CD4-positive, alpha-beta T cell treated with Interleukin-4 for 4 hours (primary cell): ENCODE data around the gene RPP21.
"Not testable (repeated sequence)": the region's sequence is repeated elsewhere in the genome, so short reads cannot be mapped to it uniquely, and the experiment has no call there.

Experiments used
- DNase-seq: peaks from one replicate; pipeline ENCODE4 v3.0.0-alpha.2; 2020

RPP21 gene

DNA sequence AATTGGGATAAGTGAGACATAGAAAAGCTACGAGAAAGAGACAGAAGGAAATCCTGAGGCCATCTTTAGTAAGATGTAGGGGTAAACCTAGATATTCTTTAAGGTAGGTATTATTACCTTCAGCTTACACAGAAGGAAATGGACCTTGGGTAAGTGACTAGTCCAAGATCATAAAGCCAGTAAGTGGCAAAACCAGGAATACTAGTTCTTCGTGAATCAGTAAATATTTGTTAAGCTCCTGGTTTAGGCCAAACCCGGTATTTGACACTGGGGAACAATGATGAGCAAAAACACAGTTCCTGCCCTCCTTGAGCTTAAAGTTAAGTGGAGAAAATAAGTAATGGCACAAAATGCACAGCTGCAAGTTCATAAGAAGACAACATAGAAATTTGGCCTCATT lies 13.0 kb upstream of the RPP21 start:
- no peak for DNase-seq

DNA sequence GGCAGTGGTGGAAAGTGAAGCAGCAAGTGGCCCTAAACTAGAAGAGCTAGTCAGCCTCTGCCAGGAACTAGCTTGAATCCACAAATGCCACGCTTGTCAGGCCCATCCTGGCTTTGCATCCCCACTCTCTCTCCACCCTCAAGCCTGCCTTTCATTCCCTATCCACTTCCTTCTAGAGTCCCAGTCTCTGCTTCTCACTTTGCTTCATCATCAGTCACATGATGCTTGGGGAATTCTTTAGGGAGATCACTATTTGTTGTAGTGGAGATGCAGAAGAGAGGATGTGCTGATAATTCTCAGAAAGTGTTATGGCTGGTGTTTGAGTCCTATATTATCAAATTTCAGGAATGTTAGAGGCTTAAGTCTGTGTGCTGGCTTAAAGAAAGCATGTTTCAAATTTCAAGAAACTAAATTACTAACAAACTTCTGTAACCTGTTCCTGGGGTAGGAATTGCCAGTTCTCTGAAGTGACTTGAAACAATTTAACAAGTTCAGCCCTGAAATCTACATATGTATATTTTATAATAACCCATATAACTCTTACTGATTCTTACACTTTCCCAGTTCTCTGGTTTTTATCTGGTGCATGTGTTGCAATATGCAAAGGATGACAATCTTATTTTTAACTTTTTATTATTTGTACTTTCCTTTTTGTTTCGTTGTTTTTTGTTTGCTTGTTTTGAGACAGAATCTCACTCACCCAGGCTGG lies 10.7 kb upstream of the RPP21 start:
- no peak for DNase-seq

DNA sequence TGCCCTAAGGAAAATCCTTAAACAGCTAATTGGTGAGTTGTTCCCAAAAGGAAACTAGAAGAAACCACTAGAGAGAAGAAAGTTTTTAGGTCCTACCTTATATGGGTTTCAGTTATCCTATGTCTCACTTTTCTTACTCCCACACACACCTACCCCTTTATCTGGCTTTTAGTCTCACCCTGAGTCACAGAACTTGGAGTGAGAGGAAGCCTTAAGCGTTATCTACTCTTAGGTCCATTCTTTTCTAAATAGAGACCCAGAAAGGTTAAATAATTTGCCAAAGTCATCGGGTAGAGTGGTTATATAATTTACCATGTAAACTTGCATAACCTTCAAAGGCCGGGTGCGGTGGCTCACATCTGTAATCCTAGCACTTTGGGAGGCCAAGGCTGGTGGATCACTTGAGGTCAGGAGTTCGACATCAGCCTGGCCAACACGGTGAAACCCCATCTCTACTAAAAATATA lies 4.3 kb upstream of the RPP21 start:
- no peak for DNase-seq

DNA sequence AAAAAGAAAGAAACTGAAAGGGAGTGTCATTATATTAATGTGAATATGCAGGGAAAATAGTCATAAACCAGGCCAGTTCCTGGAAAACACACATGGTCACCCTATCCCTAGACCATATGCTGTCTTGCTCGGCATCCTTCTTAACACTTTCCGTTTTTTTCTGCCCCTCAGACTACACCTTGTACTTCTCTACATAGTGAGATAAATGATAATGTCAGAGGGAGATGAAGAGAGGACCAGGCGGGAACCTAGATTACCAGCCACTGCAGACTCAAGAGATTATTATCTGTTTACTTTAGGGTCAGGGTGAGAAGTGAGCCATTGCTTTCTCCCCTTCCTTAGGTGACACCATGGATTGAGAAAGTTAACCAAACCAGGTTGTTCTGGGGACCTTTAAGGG lies 3.7 kb upstream of the RPP21 start:
- DNase-seq: no peak

DNA sequence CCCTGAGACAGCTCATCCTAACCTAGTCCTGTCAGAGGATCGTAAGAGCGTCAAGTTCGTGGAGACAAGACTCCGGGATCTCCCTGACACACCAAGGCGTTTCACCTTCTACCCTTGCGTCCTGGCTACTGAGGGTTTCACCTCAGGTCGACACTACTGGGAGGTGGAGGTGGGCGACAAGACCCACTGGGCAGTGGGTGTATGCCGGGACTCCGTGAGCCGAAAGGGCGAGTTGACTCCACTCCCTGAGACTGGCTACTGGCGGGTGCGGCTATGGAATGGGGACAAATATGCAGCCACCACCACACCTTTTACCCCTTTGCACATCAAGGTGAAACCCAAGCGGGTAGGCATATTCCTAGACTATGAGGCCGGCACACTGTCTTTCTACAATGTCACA lies 3.2 kb upstream of the RPP21 start:
- DNase-seq: no peak

DNA sequence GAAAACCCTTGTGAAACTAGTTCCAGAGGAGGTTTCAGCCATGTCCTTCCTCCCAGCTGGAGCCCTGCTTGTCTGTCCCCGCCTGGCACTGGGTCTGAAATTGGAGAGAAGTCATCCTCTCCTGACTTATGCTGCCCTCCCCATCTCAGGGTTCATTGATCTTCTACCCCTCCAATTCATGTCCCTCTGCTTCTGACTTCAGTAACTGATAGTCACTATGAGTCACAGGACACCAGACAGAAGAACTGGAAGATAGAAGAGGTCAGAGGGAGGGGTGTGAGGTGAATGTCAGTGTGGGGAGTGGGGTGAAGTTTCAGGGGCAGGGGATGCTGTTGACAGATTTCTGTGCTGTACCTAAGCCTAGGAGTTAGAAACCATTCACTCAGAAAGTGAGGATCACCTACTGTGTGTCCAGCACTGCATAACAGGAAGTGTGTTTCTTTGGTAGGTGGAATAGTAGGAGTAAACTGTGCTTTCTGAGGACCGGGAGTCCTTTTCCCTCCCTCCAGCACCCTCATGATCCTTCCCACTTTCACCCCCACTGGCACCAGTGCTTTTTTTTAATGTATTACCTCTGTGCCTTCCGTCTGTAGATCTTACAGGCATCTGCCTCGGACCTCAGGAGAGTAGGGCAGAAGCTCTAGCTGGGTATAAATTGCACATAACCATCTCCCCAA lies 627 bp upstream of the RPP21 start:
- no peak for DNase-seq

DNA sequence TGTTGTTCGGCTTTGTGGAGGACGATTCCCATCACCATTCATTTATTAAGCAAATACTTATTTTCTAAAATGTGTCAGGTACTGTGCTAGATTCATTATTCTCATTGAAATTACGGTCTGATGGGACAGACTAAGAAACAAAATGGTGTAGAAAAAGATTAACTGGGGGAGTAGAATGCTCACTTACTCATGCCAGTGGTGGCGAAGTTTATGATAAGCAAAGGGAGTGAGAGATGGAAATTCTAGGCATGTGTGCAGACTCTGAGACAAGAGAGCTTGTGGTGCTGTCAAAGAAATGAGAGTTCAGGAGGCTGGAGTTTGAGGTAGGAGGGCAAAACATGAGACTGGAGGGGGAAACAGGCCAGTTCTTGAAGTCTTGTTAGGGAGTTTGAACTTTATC lies 896 bp downstream of the RPP21 start:
- DNase-seq: no peak

DNA sequence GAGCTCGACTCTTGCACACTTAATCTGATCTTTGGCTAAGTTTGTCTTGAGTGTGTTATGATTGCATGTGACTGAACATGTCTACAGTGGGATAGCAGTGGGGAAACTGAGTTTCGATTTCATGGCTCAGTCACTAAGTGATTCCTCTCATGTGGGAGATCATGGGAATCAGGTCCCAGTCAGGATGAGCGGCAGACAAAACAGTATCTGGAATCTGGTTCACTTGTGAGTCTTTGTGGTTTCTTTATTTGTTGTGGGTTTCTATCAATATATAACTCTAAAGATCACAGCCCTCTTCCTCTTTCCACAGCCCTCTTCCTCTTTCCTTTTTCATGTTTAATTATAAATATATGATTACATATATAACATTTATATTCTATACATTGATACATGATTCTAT lies 4.0 kb downstream of the RPP21 start:
- no peak for DNase-seq

DNA sequence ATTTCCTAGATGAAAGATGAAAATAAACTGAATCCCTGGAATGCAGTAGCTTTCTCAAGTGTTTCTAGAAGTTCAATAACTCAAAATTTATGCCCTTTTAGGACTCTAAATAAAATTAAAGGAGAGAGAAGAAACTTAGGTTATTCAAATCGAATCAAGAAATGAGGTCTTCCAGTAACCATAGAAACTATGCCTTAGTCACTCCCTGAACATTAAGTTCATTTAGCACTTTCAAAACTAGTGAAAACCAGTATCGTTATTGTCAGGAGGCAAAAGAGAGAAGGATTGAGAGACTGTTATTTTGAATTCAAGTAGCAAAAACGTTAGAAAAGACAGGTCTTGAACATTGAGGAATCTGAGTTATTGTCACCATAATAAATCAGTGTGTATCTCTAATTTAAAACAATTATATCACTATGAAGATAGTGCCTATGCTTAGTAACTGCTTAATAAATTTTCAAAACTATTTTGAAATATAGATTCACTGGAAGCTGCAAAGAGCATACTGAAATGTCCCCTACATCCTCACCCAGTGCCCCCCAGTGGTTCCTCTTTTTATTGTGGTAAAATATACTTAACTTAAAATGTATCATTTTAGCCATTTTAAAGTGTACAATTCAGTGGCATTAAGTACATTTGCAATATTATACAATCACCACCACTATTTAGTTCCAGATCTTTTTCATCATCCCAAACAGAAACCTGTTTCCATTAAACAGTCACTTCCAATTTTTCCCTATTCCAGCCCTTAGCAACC lies 4.6 kb downstream of the RPP21 start:
- no peak for DNase-seq

DNA sequence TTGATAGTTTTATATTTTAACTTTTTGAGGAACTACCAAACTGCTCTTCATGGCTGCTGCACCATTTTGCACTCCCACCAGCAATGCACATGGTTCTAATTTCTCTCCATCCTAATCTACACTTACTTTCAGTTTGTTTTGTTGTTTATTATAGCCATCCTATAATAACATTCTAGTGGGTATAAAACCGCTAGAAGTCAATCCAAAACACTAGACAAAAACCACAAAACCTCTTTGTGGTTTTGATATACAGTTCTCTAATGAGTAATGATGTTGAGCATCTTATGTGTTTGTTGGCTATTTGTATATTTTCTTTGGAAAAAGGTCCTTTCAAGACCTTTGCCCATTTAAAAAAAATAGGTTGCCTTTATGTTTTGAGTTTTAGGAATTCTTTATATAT lies 5.6 kb downstream of the RPP21 start:
- no peak for DNase-seq

DNA sequence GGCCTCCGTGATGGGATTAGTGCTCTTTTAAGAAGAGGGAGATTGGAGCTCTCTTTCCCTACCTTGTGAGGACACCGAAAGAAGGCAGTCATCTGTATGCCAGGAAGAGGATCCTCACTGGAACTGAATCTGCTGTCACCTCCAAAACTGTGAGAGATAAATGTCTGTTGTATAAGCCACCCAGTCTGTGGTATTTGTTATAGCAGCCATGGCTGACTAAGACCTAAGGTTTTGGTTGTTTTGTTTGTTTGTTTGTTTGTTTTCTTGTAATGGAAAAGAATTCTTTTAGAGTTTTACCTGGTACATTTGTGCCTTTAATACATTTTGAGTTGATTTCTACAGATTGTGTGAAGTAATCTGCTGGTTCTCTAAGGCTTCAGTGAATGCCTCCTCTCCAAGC lies 7.6 kb downstream of the RPP21 start:
- DNase-seq: no peak

DNA sequence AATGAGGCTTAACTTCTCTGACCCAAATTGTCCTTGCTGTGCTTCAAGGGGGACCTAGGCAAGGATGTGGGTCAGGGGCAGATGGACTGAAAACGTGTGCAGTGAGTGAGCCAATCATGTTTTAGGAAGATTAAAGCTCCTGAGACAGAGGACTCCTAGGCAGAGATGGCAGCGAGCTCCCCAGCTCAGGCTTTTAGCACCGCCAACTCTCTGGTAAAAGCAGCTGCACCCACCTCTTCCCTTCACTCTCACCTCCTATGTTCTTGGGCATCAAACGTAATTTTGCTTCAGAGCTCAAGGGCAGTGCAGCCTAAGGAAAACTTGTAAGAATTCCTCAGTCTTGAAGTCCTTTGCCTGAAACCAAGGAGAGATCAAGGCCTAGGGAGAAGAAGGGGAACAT lies 10.3 kb downstream of the RPP21 start:
- no peak for DNase-seq

DNA sequence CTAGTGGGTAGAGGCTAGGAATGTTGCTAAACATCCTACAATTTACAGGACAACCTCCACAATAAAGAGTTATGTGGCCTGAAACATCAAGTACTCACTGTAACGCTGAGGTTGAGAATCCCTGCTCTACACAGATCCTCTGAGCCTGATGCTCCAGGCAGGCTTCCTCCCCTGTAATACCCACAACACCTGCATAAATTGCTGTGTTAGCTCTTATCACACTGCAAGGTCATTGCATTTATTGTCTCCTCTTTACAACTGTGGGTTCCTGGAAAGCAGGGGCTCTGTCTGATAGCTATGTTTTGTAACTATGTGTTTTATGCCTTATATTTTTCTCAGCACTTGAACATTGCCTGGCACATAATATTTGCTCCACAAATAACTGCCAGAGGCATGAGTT lies 11.6 kb downstream of the RPP21 start:
- no peak for DNase-seq

DNA sequence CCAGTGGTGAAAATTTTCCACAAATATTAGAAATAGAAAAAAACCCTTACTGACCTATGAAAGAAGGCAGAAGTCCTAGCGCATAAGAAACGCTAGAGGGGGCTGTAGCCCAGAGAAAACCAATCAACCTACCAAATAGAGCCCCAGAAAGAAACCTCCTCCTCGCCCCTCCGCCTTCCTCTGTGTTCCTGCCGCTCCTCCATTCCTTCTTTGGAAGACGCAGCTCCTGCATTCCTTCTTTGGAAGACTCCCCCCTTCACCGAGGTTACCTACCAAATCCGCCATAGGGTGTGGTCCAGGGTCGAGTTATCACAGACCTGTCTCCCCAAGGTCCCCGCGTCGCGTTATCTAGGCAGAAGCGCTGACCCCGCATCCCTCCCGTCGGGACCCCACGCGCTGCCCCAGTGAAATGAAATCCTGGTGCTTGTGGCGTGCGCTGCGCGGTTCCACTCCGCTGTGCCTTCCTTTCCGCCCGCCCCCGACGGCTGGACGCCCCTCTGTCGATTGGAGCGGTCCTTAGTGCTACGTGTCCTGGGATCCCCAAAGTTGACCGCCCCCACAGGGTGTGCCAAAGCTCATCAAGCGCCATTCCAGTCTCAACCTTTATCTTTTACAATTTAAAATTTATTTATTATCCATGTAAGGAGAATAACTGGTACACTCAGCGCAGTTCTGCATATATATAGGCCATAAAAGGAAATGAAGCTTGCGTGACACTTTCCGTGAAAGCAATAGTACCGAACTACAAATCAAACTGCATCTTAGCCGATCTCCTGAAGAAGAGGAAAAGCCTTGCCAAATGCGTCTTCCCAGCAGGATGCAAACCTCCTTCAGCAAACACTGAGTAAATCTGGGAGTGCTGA lies 13.0 kb downstream of the RPP21 start:
- peak; percentile 56 for DNase-seq

DNA sequence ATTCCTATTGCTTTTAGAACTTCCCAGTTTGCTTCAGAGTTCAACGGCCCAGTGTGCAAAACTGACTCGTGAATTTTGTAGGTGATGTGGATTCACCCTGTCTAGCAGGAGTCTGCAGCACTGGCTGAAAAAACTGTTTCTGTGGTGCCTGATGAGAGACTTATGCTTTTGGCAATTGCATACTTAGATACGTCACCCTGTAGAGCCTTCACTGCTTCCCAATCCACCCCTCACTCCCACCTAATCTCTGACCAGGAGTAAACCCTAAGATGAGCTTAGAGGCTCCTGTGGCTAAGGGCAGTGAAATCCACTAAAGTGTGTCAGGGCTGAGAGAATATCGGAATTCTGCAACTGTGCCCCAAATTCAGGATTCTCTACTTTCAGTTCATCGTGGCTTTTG lies 14.3 kb downstream of the RPP21 start:
- DNase-seq: no peak

DNA sequence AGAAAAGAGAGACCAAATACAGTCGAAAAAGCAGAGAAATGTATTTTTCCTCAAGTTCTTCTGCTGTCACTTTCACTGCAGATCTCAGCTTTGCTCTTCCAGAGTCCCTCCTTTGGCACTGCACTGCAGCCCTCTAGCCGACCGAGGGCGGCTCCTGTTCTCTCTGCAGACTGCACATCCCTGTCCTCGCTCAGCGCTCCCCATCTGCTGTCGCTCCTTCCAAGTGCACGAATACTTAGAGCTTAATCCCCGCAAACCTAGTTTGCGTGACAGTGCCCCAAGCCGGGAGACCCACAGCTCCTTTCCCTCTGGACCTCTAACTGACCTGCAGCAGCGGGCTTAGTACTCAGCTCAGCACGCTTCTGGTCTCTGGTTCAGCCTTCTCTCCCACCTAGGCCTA lies 15.2 kb downstream of the RPP21 start:
- no peak for DNase-seq

DNA sequence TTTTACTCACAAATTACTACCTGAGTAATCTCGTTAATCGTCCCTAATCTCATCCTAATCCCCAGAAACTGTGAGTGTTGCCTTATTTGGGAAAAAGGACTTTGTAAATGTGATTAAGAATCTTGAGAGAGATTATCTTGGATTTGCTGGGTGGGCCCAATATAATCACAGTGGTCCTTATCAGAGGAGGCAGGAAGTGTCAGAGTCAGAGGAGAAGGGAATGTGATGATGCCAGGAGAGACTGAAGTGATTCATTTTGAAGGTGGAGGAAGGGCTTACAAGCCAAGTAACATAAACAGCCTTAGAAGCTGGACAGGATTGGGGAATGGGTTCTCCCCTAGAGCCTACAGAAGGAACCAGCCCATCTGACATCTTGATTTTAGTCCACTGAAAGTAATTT lies 16.7 kb downstream of the RPP21 start:
- DNase-seq: no peak

DNA sequence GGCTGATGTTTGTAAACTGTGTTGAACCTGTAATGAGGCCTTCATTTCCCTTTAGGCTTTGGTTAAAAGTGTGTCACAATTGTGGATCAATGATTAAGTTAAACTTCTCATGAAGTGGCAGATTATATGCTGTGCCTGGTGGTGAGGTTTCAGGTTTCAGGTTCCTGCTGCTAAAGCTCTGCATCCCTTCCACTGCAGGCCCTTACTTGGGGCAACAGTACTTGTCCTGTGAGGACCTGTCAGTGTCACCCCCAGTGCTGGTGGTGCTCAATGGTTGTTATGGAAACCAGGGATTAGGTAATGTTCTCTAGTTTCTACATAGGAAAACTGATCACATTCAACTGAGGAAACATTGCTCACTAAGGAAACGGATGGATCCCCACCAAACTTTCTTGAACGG lies 18.5 kb downstream of the RPP21 start:
- DNase-seq: no peak

DNA sequence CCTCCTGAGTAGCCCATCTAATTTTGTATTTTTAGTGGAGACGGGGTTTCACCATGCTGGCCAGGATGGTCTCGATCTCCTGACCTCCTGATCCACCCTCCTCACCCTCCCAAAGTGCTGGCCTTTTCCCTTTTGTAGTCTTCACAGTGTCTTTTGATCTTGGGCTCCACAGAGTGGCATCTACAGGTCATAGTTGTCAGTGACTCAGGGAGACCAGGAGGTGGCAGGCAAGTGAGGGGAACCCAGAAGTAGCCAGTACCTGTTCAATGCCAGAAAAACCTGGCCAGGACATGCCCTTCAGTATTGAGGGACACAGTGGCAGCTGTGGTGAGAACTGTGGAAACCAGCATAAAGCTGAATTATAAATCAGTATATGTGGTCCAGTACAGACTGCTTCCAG lies 19.6 kb downstream of the RPP21 start:
- DNase-seq: no peak

DNA sequence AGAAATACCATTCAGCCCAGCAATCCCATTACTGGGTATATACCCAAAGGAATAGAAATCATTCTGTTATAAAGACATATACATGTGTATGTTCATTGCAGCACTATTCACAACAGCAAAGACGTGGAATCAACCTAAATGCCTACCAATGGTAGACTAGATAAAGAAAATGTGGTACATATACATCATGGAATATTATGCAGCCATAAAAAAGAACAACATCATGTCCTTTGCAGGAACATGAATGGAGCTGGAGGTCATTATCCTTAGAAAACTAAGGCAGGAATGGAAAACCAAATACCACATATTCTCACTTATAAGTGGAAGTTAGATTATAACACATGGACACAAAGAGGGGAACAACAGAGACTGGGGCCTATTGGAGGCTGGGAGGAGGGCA lies 24.3 kb downstream of the RPP21 start:
- not testable (repeated sequence) for DNase-seq

DNA sequence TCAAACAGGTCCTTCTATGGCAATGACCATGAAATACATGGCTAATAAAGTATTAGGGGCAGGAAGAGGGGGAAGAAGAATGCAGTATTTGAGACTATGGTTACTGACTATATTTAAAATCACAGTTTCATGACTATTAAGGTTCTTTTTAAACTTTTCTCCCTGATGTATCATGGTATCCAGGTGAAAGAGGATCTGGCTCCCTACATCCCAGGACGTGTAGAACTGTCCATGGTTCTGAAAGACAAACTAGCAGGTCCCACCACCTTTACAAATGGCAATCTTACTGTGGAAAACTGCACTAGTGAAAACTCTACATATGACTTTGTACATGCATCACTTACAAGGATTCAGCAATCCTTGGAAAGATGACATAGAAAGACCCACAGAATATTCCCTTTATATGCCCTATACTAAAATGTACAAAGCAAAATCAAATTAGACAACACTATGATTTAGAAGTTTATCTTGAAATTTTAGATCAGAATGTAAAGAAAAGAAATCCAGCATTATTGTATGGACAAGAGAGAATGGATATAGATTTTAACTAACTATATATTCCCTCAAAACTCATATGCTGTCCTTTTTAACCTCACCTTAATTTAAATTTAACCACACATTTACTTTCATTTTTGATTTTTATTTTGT lies 33.5 kb downstream of the RPP21 start:
- DNase-seq: no peak

DNA sequence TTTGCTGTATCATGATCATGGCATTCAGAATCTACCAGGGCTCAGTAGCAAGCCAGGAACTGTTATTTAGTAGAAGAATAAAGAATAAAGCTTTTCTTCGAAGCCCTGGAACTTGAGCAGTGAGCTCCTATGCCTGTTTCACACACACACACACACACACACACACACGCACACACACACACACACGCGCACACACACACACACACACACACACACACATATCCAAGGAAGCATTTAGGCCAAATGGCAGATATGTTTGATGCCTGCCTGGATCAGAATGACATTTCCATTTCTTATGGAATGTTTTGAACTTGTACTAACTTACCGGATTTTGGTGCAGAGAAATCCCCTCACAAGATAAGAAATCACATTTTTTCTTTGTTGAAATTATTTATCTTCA lies 35.5 kb downstream of the RPP21 start:
- no peak for DNase-seq

DNA sequence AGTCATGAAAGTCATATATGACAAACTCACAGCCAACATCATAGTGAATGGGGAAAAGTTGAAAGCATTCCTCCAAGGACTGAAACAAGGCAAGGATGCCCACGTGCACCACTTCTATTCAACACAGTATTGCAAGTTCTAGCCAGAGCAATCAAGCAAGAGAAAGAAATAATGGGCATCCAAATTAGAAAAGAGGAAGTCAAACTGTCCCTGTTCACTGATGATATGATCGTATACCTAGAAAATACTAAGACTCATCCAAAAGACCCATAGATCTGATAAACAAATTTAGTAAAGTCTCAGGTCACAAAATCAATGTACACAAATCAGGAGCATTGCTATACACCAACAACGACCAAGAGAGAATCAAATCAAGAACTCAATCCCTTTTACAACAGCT lies 41.2 kb downstream of the RPP21 start:
- DNase-seq: no peak
